HG02759 (cell line): Measurements from ENCODE around the gene EGLN1.

Experiments
- ATAC-seq: cut with Tn5 transposase; IDR thresholded peaks from one replicate; pipeline ENCODE4 v1.9.1; 2021; ENCODE audit warnings: mild to moderate bottlenecking, moderate library complexity; ENCODE audit not compliant: unreplicated experiment

EGLN1 gene

DNA sequence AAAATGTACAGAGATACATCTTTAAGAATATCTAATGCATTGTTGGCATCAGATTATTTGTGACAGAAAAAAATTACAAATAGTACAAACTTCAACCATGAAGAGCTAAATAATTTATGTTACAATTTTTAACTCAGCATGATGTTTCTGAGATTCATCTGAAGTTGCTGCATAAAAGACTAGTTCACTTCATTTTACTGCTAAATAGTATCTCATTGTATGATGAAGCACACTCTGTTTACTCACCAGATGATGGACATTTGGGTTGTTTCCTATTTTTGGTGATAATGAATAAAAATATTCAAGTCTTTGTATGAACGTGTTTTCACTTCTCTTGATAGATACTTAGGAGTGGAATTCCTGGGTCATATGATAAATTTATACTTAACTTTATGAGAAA is 20.6 kb downstream of the EGLN1 start:
- no peak for ATAC-seq

DNA sequence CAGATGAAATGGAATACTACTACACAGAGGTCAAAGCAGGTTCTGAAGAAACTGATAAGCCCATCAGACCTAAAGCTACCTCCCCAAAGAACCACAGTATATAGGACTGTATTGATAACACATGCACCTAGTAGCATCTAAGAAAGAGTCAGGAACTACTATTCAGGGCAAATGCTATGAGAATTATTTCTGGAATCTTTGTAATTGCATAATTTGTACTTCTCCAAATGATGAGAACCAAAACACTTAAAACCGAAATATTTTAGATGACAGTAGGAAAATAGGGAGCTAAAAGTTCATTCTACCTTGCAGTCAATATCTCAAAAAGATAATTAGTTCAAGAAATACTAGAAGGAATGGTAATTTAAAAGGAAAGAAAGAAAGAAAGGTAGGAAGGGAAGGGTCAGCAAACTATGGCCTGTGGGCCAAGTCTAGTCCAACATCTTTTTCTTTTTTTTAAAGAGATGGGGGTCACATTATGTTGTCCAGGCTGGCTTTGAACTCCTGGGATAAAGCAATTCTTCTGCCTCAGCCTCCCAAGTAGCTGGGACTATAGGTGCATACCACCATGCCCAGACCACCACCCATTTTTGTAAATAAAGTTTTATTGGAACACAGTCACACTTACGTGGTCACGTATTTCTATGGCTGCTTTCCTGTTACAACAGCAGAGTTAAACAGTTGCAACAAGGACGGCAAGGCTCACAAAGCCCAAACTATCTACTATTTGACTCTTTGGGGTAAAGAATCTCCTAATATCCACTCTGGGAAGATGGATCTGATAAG is 24.0 kb downstream of the EGLN1 start:
- ATAC-seq = no peak

DNA sequence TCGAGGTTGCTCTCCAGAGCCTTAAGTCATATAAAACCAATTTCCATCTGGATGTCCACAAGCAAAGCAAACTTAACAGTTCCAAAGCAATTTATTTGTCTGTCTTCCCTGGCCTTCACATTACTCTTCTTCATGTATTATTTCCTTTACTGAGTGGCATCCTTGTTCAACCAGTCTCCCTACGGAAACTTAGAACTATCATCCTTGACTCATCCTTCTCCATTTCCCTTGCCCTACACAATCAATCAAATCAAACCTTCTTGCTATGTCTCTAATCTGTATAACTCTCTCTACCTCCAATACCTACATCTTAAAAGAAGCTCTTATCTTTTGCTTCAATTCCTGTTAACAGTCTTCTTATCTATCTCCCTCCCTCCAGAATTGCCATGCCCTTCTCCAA is 25.4 kb downstream of the EGLN1 start:
- ATAC-seq = no peak

DNA sequence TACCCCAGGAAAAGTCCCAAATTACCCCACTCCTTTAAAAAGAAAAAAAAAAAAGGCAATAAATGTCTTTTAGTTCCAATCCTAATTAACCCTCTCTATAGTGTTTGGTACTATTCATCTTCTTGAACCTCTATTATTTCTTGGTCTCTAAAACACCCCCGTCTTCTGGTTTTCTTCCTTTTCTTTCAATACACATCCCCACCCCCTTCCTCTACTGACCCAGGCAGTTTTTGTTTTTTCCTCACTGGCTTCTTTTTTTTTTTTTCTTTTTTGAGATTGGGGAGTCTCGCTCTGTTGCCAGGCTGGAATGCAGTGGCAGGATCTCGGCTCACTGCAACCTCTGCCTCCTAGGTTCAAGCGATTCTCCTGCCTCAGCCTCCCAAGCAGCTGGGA is 26.1 kb downstream of the EGLN1 start:
- no peak for ATAC-seq

DNA sequence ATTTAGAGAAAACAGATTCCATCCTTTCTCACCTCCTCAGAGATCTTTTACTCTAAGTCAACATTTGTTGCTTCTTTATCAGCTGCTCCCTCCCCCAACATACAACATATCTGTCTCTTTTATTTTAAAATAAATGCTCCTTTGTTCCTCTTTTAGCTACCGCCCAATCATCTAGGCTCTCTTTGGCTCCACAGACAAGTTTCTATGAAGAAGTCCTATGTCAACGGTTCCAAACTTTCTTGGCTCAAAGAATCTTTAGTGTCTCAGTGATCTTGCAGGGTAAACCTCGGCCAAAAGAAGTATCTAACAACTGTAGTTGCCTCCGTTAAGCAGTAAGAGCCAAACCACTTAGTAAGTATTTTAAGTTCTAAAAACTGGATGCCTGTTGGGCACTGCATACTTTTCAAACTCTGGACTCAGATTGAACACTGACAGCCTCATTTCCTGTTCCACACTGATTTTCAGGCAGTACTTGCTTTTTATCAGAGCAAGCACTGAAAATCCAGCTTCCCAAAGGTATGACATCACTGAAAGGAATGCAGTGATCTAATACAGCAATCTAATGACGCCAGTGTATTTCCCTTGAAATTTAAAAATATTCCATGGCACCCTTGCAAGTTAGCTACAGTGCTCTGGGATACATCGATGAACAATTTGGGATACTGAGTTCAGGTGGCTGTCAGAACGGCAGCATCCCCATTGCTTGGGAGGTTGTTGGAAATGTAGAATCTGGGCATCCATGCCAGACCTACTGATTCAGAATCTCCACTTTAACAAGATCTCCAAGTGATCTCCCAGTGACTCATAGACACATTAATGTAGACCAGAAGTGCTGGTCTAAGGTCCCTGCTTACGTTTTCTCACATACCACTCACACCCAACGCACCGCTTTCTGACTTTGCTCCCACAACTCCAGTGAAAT is 26.8 kb downstream of the EGLN1 start:
- ATAC-seq = no peak

DNA sequence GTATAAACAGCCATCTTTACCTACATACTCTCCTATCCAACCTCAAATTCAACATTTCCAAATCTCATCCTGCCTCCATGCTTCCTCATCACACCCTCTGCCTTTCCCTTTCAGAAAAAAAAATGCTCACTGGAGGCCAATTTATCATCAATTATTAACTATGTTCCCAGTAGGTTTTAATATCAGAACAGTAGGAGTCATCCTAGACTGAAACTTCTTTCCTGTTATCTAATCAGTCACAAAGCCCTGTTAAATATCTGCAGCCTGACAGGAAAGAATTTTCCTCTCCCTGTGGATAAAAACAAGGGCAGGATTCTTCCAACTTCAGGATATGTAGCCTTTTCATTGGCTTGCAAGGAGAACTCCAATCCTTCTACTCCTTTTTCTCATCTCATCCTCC is 28.4 kb downstream of the EGLN1 start:
- ATAC-seq = no peak

DNA sequence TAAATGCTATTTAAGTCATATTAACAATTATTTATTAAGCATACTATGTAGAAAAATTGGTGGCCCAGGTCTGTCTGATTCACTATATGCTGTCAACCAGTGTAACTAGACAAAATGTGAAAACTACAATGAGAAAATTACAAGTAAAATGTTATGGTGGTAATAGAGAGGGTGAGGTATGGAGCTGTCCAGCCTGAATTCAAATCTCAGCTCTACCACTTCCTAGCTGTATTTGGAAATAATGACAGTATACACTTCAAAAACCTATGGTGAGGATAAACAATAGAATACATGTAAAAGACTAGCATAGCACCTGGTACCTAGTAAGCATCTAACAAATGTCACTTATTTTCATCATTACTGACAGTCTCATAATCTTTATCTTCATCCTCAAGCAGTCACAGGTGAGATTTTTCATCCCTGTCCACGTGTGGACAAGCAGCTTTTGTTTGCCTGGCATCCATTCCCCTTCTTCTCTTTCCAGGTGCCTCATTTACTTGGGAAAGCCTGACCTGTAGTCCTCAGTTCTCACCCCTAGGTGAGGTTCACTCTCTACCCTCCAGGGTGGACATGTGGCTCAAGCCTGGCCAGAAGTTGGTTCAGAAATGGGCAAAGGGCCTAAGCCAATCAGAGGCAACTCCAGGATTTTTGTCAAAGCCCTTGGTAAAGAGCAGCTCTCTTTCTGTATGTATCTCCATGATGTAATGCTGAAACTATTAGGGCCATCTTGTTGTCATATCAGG is 29.5 kb downstream of the EGLN1 start:
- ATAC-seq = no peak

DNA sequence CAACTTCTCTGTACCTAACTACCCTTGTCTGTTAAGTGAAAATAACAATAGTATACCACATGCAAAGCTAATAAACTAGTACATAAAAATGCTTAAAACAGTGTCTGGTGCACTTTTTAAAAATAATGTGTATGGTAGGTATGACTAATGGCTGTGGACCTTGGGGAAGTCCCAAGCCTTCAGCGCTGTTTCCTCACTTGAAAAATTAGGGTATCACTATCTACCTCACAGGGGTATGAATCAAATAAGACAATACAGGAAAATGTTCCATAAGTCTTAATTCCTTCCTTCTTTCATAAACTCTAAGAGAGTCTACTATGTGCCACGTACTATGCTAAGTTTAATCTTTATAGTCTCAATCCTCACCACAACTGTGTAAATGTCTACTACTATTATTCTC is 32.0 kb downstream of the EGLN1 start:
- ATAC-seq = no peak

DNA sequence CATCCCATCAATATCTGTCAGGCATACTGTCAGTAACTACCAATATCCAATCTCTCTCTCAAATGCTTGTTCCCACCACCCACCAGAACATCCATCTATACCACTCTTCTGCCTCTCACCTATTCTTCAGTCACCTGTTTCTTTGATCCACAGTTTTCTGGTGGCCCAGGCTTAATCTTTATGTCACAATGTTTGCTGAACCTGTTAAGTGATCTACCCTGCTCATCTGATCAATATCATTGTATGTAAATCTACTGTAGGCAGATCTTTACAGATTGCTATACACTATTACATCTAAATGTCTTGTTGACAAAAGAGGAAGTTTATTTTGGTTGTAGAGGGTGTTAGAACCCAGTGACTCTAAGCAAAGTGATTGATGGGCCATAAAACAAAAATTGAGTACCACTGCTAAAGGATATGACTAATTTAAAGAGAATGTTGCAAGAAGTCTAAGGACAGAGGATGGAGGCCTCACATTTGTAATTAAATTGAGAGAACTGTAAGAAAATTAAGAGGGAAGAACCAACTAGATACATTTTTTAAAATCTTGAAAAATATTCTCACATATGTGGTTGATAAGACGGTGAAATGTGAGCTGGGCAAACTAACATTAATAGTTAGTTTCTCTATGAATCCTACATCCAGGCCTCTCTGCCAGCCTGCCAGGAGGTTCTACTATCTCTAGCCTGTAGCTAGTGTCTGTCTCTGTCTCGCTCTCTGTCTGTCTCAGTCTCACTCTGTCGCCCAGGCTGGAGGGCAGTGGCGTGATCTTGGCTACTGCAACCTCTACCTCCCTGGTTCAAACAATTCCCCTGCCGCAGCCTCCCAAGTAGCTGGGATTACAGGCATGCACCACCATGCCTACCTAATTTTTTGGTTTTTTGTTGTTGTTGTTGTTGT is 34.1 kb downstream of the EGLN1 start:
- no peak for ATAC-seq

DNA sequence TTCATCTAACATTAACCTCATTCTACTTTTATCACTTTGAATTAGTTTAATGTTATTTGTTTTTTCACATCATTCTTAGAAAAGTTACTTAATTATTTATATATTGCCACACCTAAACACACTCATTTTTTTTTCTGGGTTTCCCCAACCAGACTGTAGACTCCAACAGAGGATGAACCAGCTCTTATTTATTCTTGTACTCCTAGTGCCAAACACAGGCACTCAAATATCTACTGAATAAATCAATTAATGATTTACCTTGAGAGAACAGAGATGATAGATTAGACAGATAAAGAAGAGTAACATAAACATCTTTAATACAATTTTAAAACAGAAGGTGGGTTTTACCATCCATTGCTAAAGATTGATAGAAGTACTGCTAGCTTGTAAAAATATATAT is 35.6 kb downstream of the EGLN1 start:
- no peak for ATAC-seq

DNA sequence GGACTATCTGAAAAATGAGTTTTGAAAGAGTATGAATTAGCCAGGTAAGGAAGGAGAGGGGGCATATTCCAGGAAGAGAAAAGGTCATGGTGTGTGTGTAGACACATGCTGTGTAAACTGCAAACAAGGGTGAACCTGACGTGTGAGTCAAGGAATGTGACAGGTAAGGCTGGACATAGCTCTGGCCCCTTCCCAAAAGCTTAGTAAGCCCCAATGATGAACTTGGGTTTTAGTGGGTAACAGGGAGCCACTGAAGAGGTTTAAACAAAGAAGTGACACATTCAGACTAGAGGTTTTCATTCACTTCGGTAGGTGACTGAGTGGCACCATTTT is 36.7 kb downstream of the EGLN1 start:
- no peak for ATAC-seq

DNA sequence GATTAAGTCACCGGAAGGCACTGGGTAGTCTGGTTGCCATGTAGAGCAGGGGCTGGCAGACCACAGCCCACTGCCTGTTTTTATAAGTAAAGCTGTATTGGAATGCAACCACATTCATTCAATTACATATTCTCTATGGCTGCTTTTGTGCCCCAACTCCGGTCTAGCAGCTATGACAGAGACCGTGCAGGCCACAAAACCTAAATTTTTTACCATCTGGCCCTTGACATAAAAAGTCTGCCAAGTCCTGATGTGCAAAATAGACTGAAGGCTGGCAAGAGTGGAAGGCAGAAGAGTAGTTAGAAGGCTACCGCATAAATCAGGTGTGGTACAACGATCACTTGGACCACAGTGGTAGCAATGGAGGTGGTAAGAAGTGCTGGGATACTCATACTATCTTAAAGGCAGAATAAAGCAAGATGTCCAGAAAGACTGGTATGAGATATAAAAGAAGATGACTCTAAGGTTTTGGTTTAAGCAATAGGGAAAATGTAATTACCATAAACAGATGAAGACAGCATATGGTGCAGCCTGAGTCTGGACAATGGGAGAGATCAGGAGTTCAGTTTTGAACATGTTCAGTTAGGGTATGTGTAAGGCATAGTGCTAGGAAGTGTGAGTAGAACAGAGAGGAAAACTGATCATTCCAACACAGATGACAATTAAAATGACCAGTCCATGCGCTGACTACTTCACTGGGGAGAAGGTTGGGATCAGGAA is 37.2 kb downstream of the EGLN1 start:
- no peak for ATAC-seq

DNA sequence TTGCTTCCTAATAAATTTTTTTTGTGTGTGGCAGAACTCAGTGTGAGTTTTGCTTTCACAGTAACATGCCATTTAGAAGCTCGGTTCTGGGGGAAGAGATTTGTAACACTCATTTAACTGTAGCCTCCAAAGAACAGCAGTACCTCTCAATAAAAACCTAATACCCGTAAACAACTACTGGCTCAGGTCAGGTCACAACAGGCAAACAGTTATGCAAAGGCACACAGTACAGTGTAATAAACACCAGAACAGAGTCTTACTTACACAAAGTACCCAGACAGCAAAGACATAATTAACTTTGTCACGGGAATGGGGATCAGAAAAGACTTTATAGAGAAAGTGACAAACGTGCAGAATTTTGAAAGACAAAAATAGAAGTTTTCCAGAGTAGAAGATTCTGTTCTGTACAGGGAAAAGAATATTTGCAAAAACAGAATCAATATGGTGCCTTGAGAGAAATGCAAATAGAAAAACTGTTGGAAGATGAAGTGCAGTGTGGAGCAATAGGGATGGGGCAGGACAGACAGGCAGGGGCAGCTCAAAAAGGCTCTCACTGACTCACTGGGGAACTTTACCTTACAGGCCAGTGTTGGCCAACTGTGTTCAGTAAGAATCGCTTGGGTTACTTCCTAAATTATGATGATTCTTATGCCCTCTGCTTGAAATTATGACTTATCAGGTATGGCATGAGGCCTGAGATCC is 38.8 kb downstream of the EGLN1 start:
- no peak for ATAC-seq

DNA sequence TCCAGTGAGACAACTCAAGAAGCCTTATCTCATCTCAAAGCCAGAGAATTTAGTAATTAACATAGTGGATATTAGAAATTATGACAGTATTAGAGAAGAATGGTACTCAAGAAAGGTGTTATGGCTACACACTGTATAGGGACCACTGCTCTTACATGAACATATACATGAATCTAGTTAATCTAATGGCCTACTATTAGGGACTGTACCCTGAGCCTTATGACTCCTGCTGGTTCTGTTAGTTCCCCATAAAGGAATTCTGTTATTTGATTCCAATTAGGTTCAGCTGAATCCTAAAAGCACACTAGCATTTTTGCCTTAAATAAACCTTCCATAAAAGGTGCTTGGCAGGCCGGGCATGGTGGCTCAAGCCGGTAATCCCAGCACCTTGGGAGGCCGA is 39.7 kb downstream of the EGLN1 start:
- no peak for ATAC-seq

DNA sequence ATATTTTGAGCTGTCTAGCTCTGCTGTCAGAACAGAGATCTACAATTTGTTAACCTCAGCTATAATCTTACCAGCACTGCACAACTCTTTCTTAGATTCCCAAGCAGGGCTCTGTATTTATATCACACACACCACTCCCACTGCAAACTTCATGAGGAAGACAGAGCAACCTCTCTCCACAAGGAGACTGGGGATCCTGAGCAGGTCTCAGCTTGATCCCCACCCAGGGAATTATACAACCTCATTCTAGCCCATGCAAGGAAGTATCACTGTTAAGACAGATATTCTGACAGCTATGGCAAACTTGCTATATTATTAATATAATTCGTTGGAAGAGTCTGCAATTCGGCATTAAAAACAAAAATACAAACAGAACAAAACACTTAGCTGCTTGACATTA is 40.4 kb downstream of the EGLN1 start:
- ATAC-seq = no peak

DNA sequence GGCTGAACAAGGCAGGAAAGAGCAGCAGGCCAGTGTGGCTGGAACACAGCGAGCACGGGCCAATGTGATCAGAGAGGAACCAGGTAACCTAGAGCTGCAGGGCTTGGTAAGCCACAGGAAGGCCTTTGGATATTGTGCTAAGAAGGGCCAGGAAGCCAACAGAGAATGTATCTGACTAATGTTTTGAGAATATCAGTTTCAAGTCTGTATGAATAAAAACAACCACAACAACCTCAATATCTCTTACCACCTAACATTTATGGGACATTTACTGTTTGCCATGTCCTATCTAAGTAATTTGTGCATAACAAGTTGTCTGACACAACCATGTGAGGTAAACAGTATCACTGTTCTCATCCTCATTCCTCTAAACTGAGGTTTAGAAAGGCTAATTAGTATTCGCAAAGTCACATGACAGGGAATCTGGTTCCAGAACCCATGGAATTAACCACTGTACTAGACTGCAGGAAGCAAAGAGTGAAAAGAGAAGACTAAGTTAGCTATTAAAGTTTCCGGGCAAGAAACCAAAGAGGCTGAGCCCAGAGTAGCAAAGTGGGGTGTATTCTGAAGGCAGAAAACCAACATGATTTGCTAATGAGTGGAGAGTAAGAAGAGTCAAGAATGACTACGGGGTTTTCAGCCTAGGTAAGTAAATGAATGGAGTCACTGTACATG is 45.1 kb downstream of the EGLN1 start:
- ATAC-seq = peak; percentile 50

DNA sequence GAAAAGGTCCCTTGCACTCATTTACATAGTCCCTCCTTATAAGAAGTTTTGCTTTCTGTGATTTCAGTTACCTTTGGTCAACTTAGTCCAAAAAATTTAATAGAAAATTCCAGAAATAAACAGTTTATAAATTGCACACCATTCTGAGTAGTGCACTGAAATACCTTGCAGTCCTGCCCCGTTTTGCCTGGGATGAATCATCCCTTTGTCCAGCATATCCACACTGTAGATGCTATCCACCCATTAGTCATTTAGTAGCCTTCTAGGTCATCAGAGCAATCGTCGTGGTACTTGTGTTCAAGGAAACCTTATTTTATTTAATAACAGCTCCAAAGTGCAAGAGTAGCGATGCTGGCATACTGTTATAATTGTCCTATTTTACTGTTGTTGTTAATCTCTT is 46.0 kb downstream of the EGLN1 start:
- no peak for ATAC-seq

DNA sequence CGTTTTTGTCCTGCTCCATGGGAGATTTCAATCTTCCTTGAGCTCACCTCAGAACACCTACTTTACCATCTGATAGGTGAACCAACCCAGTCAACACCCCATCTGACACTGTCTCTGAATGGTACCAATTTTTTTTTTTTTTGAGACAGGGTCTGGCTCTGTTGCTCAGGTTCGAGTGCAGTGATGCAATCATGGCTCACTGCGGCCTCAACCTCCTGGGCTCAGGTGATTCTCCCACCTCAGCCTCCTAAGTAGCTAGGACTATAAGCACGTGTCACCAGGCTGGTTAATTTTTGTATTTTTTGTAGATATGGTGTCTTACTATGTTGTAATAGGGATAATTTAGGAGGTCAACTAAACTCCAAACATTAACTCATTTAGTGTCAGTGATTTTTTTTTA is 47.7 kb downstream of the EGLN1 start:
- ATAC-seq = no peak

DNA sequence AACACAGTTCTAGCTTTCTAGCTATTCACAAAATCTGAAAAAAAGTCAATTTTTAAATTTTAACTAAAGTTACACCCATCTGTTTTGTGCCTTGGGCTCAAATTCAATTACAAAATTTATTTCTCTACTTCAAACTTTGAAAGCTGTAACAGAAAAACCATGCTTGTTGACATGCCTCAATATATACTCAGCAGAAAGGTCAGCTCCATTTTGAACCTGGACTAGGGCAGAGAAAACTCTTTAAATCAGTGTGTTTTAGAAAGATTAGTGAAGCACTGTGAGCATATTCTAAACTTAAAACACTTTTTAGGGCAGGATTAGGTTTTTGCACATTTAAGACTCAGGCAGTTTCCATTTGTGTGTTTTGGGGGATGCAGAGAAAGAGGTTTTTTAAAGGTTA is 49.6 kb downstream of the EGLN1 start:
- ATAC-seq = no peak
